GM21423 (cell line): ENCODE data around the gene PTX4.

Source experiments
- ATAC-seq: cut with Tn5 transposase; IDR thresholded peaks from one replicate; pipeline ENCODE4 v1.9.1; 2021; ENCODE audit warnings: mild to moderate bottlenecking, moderate library complexity; ENCODE audit not compliant: unreplicated experiment

Gene PTX4

GRCh38 chr16:1525871-1526607 is 37.3 kb upstream of the PTX4 start:
- no peak for ATAC-seq

DNA sequence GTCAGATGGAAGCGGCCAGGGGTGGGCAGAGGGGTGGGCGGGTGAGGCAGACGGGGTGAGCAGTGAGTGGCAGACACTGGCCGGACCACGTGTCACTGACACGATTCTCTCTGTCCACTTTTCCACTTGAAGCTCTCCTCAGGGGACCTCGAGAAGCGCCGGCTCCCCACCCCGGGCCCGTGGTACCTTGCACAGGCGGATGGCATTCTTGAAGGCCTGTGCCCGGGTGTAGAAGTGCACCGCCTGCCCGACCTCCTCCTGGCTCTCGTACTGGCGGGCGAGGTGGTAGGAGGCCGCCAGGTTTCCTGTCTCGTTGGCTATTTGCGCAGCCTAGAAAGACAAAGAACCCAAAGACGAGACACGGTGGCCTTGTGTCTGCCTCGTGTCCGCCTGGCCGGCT is 35.6 kb upstream of the PTX4 start:
- ATAC-seq, result no peak

DNA sequence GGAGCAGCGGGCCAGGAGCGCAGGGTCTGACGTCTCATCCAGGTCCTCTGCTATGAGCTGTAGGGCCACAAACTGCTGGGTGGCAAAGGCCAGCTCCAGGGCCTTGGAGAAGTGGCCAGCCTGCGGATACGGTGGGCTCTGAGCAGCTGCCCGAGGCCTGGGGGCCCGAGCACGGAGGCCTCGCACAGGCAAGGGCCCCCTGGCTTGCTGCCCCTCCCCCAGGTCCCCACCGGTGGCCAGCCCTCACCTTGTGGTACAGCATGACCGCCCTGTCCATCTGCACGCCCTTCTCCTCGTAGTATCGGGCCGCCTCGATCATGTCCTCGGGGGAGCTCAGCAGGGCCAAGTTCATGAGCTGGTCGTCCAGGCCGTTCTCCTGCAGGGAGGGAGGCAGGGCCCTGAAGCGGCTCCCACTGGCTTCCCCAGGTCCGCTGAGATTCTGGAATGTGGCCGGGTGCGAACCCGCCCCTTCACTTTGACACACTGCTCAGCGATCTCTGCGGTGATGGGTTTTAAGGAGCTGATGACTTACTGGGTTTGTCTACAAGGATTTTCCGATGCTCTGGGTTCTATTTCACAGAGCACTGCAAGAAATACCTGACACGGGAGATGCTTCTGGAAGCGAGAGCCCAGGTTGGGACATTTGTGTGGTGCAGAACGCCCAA is 35.0 kb upstream of the PTX4 start:
- no peak for ATAC-seq

GRCh38 chr16:1520461-1520860 is 31.7 kb upstream of the PTX4 start:
- ATAC-seq, result no peak

- no peak for ATAC-seq
Measured at GRCh38 chr16:1519831-1520230, 31.1 kb upstream of the PTX4 start.

DNA sequence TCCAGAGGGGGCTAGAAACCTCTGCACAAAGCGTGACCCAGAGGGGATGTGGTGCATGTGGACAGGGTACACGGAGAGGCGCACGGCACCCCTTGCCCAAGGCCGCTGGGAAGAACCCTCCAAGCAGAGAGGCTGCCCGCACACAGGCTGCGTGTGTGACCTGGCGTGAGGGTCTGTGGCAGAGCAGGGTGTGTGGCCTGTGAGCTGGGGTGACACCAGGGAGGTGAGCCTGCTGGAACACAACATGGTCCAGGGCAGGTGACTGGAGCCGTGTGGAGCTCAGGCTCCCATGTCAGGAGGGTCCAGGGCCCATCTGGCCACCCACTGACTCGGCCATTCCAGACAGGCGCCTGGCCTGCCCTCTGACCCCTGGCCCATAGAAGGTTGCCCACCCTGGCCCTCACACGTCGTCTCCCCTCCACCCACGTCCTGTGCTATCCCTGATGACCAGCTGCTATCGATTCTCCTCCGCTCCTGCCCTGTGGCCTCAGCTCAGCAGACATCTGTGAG is 29.9 kb upstream of the PTX4 start:
- no peak for ATAC-seq

- no peak for ATAC-seq
Measured at GRCh38 chr16:1514507-1514906, 25.8 kb upstream of the PTX4 start.

GRCh38 chr16:1512774-1513173 is 24.0 kb upstream of the PTX4 start:
- no peak for ATAC-seq

DNA sequence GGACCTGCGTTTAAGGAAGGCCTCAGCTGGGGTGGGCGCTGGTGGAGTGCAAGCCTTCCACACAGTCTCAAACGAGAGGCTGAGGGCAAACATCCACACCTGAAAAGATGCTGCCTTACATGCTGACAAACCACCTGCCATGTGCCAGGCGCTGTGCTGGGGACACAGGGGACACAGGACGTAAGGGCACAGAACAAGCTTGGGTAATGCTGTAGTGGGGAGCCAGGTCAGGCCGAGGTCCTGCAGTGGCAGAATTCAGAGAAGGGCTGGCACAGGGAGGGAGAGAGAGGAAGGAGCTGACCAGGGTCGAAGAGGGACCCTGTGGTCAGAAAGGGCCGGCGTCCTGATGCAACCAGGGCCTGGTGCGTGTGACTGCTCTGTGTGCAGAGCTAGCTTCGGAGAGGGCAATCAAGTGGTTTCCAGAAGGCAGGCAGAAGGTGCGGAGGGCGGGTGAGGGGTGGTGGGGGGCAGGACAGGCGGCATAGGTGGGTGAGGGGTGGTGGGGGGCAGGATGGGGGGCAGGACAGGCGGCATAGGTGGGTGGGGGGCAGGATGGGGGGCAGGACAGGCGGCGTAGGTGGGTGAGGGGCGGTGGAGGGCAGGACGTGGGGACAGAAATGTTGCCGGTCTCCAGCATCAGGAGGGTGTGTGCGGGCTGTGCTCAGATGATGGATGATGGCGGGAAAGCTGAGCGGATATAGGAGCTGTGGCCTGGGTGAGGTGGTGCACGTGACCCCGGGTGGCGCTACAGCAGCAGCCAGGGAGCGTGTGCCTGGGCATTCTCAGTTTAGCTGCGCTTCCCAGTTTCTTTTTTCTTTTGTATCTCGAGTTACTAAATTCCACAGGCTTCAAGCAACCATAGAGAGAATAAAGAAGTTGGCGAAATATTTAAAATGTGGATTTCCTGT is 23.2 kb upstream of the PTX4 start:
- no peak for ATAC-seq

GRCh38 chr16:1510941-1511351 is 22.2 kb upstream of the PTX4 start:
- ATAC-seq, result no peak

GRCh38 chr16:1510272-1510671 is 21.5 kb upstream of the PTX4 start:
- ATAC-seq, result no peak

DNA sequence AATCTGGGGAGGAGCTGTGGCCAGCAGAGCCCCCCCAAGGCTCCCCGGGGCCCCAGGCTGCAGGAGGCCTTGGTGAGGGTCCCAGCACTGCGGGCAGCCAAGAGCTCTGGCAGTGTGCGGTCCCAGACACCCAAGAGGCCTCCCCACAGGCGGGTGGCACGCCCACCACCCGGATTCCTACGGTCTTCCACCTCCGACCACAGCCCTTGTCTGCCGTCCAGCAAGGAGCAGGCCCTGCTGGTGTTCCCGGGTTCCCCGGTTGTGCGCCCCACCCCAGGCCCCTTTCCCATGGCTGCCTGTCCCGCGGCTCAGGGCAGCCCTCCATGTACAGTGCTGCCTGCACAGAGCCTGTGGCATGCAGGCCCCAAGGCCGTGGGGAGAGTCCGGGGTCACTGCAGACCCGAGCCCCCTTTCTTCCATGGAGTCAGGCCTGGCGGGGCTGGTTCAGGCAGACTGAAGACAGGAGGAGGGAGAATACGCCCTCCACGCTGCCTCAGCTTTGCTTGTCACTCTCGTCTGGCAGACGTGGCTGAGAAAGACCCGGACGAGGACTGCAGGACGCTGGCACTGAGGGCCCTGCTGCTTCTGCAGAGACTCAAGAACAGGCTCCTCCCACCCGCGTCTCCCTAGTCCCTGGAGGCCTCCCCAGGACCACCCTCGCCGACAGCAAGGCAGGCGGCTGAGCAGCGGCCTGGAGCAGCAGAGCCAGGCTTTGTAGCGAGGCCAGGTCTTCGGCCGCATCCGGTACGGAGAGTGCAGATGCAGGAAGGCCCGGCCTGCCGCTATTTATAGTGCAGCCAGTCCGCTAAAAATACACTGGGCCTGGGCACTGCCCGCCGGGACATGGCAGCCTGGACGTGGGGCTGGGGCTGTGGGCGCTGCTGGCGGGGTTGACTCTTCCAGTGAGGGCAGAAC is 20.8 kb upstream of the PTX4 start:
- no peak for ATAC-seq

DNA sequence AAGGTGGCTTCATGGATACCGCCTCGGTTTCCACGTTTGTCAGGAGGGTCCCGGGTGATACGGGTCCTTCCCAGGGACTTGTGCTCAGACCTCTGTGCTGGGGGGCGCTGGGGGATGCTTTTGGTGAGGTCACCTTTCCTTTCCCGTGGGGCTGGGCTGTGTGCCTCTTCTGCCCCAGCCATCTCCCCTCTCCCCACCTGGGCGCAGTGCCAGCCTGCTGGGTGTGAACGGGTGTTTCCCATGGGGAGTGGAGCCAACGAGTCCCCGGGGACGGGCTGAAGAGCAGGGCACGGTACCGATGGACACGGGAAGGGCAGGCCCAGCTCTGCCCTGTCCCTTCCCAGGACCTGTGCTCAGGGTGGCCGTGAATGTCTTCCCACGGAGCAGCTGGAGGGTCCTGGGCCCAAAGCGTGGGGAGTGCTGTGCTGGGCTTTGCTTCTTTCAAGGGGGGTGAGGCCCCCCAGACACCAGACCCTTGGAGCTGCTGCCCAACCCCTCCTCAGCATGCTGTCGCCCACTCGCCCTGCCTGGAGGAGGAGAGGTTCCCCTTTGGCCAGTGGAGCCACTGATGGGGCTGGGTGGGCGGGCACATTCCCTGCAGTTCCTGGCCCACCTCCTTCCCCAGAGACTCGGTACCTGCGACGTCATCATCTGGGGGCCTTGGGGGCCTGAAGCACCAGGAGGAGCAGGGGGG is 19.9 kb upstream of the PTX4 start:
- no peak for ATAC-seq

- ATAC-seq, result no peak
Measured at GRCh38 chr16:1506494-1507213, 17.9 kb upstream of the PTX4 start.

DNA sequence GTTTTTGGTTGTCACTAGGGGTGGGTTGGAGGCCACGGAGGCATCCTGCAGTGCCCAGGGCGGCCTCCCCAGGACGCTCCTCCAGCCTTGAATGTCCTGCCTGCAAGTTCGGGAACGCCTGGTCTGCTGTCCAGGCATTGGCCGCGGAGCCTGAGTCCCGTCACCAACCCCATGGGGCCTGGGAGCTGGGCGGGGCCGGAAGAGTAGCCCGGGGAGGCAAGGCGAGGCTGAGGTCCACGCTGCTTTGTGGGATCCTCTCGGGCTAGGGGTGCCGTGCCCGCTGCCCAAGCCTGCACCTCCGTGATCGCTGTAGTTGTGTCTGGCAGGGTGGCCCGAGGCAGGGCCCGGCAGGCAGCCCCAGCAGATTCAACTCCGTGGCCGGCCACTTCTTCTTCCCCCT is 17.2 kb upstream of the PTX4 start:
- no peak for ATAC-seq

DNA sequence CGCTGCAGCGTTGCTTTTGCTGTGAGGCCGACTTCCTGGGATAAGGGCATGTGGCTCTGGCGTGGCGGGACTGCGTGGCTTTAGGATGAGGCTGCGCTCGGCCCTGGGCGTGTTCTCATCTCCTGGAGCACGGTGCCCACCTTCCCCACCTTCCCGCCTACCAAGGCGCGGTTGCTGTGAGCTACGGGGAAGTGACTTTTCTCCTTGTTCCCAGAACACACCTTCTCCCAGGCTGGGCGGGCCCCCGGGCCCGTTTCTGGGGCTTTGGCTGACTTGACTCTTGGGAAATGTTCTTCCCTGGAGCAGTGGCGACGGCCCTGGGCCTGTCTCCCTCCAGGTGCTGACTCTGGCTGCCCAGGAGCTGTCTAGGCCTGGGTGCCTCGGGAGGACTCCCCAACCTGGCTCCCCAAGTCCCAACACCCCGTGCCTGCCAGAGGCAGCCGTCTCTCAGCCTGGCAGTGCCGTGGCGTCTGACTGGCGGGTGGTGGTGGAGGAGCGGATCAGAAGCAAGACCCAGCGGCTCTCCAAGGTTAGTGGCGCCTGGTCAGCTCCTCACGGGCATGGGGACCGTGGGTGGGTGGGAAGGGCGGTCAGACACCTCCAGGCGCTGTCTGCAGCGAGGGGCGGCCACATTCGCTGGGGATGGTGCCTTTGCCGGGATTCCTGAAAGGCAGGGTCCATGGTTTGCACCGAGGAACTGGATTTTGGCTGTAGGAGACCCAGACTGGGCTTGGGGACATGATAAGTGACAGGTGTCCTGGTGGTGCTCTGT is 16.5 kb upstream of the PTX4 start:
- no peak for ATAC-seq

DNA sequence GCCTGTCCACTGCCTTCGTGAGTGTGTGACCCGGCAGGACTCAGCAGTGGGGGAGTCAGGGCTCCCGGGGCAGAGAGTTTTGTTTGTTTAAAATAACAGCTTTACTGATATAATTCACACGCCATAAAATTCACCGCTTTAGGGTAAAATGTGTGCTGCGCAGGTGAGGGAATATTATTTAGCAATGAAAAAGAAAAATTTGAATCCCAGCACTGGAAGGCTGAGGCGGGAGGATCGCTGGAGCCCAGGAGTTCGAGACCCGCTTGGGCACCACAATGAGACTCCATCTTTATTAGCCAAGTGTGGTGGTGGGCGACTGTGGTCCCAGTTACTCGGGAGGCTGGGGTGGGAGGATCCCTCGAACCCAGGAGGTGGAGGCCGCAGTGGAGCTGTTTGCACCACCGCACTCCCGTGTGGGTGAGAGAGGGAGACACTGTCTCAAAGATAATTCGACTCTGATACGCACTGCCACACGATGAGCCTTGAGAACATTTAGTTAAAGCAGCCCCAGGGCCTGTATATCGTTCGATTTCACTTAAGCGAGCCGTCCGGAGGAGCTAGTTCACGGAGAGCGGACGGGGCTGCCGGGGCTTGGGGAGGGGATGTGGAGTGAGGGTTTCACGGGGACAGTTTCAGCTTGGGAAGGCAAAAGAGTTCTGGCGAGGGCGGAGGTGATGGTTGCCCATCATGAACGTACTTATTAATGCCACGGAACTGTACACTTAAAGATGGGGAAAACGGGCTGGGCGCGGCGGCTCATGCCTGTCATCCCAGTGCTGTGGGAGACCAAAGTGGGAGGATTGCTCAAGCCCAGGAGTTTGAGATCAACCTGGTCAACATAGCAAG is 14.6 kb upstream of the PTX4 start:
- ATAC-seq, result no peak
